HG03575 (cell line): ENCODE data around the gene DCST1.

Experiments
- ATAC-seq: cut with Tn5 transposase; IDR thresholded peaks from one replicate; pipeline ENCODE4 v1.9.1; 2021; ENCODE audit not compliant: unreplicated experiment, insufficient number of reproducible peaks, low FRiP score; ENCODE audit errors: extremely low read depth

The DCST1 gene

DNA sequence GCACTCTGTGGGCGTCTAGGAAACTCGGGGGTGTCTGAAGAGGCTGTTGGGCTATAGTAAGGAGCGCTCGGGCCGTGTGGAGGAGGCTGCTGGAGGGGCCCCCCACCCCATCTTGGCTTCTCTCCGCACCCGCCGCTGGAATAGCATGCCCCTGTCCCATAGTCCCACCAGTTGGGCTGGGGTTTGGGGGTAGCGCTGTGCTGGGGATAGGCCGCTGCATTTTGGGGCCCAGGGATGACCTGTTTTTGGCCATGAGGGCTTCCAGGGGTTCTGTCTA lies 45.5 kb downstream of the DCST1 start:
- ATAC-seq = no peak

DNA sequence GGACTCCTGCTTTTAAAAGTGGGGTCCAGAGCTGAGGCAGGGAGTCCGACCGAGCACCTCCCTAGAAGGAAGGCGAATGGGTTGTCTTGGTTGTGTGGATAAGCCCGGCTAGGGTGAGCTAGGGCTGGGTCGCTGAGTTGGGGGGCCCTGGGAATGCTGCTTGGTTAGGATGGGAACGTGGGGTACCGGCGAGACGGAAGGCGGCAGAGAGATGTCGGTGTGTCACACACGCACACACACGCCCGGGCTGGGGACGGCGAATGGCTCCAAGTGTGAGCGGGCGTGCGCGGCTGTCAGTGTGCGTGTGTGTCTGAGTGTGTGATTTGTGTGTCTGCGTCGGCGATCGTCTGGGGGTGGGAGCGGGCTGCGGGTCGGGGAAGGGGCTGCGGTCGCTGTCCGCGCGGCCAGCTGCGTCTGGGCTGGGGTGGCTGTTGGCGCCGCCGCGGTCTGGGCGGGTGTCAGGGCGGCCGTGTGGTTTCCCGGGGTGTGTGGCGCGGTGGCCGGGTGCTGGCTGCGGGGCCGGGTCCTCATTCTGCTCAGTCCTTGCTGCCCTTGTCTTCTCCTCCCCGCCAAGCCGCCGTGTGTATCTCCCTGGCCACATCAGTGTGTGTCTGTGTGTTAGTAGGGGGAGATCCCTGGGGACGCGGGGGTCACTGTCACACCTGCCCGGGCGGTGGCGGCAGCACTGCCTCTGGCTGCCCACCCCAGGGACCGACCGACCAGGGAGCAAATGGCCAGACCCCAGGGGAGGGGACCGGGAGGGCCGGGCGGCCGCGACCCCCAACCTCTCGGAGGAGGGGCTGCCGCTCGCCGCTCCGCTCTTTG lies 46.1 kb downstream of the DCST1 start:
- ATAC-seq = no peak

DNA sequence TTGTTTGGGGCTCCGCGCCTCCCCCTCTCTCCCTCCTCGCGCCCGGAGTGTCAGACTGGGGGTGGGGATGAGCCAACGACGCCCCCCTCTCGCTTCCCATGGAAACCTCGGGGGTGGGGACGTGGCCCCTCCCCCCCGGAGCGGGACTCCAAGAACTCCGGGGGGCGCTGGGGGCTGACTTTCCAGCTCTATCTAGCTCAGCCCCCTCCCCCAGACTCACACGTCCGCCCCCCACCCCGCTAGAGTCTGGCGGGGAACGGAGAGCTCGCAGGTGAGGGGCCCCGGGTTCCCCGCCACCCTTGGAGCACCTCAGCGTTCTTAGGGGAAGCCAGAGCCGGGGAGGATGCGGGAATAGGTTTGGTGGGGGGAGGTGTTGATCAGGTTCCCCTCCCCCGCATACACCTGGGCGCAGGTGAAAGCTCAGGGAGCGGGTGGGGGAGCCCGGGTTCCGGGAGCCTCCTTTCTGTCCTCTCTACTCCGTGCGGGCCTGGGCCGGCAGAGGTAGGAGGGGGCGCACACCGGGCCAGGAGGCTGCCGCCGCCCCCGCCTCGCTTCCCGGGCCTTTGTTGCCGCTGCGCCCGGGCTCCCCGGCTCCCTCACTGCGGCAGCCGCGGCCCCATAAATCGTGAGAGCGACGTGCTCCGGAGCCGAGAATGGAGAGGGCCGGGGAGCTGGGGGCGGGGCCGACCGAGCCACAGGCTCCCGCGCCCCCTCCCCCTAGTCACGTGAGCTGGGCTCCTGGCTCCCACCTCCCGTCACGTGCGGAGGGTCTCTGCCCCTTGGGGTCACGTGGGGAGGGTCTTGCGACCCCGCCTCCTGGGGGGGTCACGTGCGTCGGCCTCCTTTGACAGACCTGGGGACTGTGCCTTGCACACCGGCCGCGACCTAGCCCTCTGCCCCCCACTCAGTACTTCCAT lies 46.9 kb downstream of the DCST1 start:
- no peak for ATAC-seq

DNA sequence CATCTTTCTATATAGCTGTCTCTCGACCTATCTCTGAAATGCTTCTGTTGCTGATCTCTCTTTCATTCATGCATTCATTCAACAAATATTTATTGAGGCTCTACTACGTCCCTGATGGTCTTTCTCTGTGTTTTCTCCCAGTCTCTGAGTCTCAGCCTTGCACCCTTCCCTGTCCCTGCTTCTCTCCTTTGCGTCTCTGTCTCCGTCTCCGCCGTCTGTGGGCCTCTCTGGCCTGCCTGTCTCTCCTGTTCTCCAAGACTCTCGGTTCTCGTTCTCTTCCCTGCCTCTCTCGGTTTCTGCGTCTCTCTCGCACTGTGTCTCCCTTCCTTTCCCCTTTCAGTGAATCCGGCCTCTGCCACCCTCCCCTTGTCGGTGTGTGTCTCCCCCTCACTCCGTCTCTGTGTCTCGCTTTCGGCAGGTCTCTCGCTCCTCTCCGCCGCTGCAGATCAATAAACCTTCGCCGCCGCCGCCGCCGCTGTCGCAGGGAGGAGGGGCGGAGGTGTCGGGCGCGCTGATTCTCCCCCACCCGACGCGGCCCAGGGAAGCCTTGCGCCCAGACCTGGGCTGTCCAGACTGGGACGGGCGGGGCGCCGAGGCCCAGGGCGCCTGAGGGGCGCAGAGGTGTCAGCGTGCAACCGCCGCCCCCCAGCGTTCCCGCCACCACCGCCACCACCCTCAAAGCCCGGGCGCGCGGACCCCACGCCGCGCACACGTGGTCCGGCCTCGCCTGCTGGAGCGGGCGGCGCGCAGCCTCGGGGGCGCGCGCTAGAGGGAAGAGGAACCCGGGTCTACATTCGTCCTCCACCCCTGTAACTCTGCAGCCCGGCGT lies 48.1 kb downstream of the DCST1 start:
- ATAC-seq = no peak

DNA sequence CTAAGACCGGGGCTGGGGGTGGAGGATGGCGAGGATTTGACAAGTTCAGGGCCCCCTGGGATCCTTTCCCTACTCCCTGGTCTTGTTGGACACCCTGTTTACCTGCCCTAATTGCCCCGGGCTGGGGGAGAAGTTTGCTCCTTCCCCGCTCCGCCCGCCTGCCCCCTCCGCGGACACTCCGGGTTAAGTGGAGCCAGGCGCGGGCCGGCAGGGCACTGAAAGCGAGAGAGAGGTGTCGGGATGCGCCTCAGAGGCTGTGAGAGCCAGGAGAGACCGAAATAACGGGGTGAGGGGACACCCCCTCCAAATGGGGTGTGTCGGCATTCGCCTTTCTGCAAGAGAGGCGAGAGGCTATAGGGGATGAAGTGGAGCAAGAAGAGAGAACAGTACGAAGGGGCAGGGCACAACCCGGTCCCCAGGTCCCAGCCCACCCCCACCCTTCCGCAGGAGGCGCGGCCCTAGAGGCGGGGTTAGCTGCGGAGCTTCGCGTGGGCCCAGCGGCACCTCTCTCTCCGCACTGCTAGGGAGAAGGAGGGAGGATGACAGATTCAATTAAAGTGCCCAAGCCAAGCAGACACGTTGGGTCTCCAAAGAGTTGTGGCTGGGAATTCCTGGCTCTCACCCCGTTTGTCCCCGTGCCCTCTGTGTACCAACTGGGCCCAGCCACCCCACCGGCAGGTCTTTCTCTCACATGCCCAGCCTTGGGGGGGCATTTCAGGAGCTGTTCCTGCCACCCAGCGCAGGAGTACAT lies 48.9 kb downstream of the DCST1 start:
- no peak for ATAC-seq

DNA sequence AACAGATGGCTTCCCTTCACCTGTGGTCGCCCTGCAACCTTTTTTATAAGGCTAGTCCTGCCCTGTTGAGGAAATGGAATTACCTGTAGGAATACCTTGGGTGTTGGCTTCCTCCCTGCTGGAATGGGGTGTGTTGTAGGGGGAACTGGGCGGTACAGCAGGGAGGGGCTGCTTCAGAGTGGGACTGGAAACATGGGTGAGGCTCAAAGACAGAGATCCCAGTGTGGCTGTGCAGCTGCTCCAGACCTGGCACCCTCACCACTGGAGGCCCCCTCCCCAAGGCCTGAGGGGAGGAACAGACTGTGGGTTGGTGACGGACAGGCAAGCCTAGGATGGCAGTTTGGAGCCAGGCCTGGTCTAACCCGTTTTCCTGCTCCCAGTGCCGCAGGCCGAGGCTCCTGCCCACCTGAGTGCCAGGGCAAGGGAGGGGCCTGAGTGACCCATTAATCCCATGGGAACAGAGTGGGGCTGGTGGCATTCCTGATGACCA lies 49.5 kb downstream of the DCST1 start:
- ATAC-seq = no peak

DNA sequence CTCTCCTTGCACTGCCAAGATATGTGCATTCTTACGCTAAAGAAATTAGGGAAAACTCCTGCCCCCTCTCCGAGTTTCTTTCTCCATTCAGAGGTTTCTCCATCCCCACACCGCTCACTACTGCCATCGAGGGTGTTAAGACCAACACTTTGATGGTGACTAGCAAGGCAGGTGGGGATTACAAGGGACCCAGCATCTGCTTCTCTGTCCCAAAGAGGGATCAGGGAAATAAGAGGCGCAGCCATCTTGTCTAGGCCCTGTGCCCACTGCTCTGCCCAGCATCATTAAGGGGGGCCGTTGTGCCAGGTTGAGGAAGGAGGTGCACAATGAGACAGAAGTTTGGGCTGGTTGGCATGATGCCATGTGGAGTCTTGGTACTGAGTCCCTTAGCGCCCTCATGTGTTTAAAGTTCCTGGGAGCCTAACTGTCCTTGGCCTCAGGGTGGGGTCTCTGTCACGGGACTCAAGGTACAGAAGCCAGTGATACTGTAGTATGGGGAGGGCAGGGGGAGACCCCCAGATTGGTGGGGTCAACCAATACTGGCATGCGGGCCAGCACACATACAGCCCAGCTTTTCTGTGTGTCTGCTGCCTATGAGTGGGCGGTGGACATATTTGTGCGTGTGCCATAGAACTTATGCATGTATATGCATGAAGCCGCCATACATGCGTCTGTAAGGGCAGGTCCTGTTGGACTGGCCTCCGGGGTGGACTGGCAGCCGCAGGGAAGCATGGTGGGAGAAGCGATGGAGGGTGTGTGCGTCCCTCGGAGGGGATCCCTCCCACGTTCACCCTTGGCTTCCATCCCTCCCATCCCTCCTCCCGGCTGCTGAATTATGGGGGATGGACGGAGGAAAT lies 50.5 kb downstream of the DCST1 start:
- no peak for ATAC-seq

DNA sequence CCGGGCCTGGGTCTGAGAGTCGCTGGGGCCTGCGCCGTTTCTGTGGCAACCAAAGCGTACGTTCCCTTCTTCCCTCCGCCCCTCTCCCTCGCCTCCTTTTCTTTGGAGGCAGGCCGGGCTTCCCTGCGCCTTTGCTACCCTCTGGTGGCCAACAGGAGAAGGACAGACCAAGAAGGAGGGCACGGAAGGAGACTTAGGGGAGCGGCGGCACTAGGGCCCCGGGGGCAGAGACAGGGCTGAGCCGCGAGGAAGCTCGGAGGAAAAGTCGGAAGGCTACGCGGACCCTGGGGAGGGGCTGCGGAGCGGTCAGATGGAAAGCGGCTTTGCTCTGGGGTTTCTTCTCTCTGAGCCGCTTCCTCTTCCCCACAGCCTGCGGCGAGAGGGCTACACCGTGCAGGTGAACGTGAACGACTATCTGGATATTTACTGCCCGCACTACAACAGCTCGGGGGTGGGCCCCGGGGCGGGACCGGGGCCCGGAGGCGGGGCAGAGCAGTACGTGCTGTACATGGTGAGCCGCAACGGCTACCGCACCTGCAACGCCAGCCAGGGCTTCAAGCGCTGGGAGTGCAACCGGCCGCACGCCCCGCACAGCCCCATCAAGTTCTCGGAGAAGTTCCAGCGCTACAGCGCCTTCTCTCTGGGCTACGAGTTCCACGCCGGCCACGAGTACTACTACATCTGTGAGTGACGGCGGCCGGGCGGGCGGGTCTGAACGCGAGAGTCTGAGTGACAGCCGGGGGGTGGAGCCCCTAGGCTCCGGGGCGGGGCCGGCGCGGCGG lies 51.3 kb downstream of the DCST1 start:
- peak; percentile 39 for ATAC-seq

DNA sequence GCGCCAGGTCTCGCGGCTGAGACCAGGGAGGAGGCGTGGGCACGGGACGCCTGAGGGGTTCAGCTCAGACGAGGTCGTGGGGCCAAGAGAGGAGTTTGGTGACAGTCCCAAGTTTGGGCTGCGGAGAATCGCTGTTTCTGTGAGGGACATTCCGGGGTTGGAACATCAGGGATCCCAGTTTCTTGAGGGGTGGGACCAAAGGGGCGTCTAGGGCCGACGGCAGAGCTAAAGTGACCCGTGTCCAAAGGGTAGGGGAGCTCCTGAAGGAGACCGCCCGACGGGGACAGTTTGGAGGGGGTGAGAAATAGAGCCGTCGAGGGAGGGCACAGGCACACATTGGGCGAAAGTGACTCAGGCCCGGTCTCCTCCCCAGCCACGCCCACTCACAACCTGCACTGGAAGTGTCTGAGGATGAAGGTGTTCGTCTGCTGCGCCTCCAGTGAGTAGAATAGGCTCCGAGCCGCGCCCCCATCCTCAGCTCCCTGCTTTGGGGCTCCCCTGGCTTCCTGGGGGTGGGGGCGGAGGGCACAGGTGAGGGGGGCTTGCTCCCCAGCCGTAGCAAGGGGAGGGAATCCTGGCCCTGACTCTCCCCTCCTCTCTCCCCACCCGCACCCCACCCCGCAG lies 52.0 kb downstream of the DCST1 start:
- no peak for ATAC-seq

DNA sequence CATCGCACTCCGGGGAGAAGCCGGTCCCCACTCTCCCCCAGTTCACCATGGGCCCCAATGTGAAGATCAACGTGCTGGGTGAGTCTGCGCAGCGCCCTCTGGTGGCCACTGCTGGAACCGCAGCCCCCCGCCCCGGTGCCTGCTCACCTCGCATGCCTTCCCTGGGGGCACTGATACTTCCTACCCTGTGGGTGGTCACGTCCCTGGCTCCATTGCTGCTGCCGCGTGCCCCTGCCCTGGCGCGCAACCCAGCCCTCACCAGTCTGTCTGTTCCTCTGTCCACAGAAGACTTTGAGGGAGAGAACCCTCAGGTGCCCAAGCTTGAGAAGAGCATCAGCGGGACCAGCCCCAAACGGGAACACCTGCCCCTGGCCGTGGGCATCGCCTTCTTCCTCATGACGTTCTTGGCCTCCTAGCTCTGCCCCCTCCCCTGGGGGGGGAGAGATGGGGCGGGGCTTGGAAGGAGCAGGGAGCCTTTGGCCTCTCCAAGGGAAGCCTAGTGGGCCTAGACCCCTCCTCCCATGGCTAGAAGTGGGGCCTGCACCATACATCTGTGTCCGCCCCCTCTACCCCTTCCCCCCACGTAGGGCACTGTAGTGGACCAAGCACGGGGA lies 52.6 kb downstream of the DCST1 start:
- no peak for ATAC-seq

DNA sequence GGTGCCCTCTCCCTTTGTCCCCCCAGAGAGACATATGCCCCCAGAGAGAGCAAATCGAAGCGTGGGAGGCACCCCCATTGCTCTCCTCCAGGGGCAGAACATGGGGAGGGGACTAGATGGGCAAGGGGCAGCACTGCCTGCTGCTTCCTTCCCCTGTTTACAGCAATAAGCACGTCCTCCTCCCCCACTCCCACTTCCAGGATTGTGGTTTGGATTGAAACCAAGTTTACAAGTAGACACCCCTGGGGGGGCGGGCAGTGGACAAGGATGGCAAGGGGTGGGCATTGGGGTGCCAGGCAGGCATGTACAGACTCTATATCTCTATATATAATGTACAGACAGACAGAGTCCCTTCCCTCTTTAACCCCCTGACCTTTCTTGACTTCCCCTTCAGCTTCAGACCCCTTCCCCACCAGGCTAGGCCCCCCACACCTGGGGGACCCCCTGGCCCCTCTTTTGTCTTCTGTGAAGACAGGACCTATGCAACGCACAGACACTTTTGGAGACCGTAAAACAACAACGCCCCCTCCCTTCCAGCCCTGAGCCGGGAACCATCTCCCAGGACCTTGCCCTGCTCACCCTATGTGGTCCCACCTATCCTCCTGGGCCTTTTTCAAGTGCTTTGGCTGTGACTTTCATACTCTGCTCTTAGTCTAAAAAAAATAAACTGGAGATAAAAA lies 53.4 kb downstream of the DCST1 start:
- no peak for ATAC-seq

DNA sequence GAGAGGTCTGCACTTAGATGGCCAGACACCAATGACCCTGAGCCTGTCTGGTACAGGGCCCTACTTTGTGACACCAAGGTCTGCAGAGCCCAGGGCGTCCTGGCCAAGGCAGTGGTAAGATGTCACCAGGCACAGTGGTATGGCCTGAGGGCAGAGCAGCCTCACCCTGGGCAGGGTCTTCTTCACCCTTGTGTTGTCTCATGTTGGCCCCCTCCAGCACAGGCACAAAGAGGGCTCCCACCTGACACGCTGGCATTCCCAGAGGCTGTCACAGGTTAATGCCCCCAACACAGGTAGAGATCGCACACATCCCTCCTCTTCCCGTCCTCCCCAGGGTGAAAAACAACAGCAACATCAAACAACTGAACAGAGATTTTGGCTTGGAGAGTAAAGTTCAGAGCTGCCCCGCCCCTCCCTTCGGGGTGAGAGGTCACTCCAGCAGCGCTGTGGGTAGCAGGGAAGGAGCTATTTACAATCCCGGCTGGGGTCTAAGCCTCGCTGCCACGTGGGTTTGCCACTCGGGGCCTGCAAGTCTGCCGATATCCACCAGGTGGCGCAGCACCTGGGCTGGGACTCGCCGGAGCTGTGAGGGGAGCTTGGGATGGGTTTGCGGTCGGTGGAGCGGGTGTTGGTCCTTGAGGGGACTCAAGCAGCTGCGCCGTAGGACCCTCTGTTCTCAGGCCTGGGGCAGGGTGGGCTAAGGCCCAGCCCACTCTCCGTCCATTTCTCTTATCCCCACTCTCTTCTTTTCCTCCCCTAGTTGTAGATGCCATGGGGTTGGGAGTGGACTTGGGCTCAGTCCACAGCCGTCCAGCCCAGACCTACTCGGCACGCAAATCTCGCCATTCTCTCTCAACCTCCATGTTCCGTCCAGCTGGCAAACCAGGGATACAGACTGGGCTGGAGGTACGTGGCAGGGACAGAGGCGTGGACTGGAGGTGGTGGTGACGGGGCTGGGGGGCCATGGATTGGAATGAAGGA lies 57.7 kb downstream of the DCST1 start:
- ATAC-seq = no peak

DNA sequence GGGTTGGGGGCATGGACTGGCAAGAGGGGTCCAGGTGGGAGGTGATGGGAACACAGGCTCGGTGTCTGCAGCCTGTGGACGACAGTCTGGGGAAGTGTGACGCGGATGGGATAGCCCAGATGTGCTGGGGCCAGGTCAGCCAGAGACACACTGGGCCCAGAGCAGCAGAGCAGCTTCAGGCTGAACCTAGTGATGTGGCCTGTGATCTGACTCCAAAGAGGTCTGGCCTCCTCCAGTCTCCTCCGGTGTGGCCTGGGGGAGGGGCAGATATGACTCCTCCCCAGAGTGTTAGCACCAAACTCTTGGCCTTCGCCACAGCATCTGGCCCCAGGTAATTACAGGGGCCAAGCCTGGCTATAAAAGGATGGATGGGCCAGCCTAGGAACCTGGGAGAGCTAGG lies 58.5 kb downstream of the DCST1 start:
- ATAC-seq = no peak

DNA sequence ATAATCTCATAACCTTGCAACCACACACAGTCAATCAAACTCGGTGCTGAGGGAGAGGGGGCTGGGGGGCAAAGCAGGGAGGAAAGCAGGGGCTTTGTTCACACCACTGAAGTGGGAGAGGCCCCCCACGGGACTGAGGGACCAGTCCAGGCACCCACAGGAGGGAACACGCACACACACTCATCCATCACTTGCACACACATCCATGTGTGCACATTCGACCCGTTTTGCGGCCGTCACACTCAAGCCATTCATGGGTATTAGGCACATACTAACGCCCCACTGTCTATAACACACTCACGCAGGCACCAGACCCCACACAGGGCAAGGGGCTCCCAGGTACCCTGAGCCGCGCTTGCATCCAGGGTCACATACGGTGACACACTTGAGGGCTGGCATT lies 59.0 kb downstream of the DCST1 start:
- no peak for ATAC-seq
